ENCODE results near the gene ACP7. TPM values are rescaled to one million over a fixed set of nuclear protein-coding genes. Genes with fewer than 3 reads are reported as not detected.
A peak's percentile ranks its signal among the peaks of the same experiment; 100 is the strongest.

ACP7 gene
- total and polyA plus RNA-seq, 9 of the 15 experiments (the other 6 are each of a cell fraction or from before 2014, with no cell fraction given), result not detected

DNA sequence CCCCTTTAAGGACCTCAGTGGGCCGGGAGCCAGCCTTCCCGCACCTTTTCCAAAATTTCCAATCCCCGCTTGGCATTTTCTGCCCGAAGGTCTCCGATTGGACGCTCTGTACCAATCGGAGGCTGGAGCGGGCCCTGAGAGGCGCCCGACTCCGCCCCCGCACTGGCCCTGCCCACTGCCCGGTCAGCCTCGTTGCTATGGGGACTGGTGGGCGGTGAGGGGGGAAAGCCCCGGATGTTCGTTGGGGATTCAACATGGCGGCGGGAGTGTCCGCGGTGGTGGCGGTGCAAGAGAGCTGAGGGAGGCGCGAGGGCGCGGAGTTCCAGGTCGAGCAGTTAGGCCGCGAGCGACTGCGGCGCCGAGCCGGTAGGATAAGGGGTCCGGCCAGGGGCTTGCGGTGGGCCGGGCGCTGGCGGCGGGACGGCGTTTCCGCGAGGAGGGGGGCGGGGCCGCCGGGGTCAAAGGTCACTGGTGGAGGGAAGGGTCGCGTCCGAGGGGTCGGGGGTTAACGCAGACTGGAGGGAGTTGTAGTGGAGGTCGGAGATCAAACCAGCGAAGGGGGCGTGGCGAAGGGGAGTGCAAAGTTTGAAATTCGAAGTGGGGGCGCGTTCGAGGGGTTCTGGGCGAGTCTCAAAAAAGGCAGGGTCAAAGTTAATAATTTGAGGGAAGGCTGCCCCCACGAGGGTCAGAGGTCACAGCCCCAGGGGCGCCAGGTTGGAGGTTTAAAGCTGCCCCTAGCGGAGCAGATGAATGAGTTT lies 41.6 kb downstream of the ACP7 start, which contains the start of gene PAK4 (continued):
- TF ChIP-seq TEAD1 (CRISPR knock-in tag; IDR thresholded peaks at IDR 0.05) (peak; percentile 77 to 80; a peak in 2 of 4 replicates), NR2C1 (IDR thresholded peaks at IDR 0.05) (peak; percentile 99), NR2C1 (tag; IDR thresholded peaks at IDR 0.05) (peak; percentile 98), TAF1 (IDR thresholded peaks at IDR 0.05; ENCODE audit: control insufficient read depth, extremely low read depth, insufficient read depth, low read length, severe bottlenecking) (peak; percentile 92), SRF (CRISPR knock-in tag; IDR thresholded peaks at IDR 0.05) (peak in 1 of 2 experiments; percentile 84; a peak in 2 of 4 replicates), MXI1 (IDR thresholded peaks at IDR 0.05; ENCODE audit: low read depth, low read length) (peak; percentile 94), SIN3A (IDR thresholded peaks at IDR 0.05; ENCODE audit: borderline replicate concordance in 2 of 2, control insufficient read depth in 1 of 2, low read depth in 2 of 2, low read length in 2 of 2) (peak; percentile 73 to 79; a peak in 1 of 4 replicates), L3MBTL2 (IDR thresholded peaks at IDR 0.05) (peak; percentile 62), HDAC1 (IDR thresholded peaks at IDR 0.05) (peak; percentile 42 to 97; a peak in 3 of 4 replicates), ELF1 (tag; IDR thresholded peaks at IDR 0.05) (peak; percentile 55; the same call in 1 of the 2 replicates), DIDO1 (tag; IDR thresholded peaks at IDR 0.05; ENCODE audit: low read depth) (peak; percentile 78), LCOR (CRISPR knock-in tag; IDR thresholded peaks at IDR 0.05) (peak; percentile 72; the same call in 1 of the 2 replicates), SMARCA5 (IDR thresholded peaks at IDR 0.05) (0 out of 2 replicates have a peak, but pooled peaks have one; percentile 20), PHF8 (IDR thresholded peaks at IDR 0.05; ENCODE audit: borderline replicate concordance, low read length) (peak; percentile 88; the same call in 1 of the 2 replicates), ZBTB7A (IDR thresholded peaks at IDR 0.05; ENCODE audit: borderline replicate concordance, control insufficient read depth, low read depth, low read length) (peak; percentile 95; the same call in 1 of the 2 replicates), SRSF7 (optimal IDR thresholded peaks at IDR 0.05; ENCODE audit: low read depth, low read length) (no peak), FOXM1 (IDR thresholded peaks at IDR 0.05; ENCODE audit: low read depth) (peak; percentile 98), FOXM1 (CRISPR knock-in tag; IDR thresholded peaks at IDR 0.05; ENCODE audit: low read depth) (peak; percentile 44; the same call in 1 of the 2 replicates), RB1 (IDR thresholded peaks at IDR 0.05; ENCODE audit: low read depth) (peak; percentile 94)
- TF ChIP-seq, protein P1, sequence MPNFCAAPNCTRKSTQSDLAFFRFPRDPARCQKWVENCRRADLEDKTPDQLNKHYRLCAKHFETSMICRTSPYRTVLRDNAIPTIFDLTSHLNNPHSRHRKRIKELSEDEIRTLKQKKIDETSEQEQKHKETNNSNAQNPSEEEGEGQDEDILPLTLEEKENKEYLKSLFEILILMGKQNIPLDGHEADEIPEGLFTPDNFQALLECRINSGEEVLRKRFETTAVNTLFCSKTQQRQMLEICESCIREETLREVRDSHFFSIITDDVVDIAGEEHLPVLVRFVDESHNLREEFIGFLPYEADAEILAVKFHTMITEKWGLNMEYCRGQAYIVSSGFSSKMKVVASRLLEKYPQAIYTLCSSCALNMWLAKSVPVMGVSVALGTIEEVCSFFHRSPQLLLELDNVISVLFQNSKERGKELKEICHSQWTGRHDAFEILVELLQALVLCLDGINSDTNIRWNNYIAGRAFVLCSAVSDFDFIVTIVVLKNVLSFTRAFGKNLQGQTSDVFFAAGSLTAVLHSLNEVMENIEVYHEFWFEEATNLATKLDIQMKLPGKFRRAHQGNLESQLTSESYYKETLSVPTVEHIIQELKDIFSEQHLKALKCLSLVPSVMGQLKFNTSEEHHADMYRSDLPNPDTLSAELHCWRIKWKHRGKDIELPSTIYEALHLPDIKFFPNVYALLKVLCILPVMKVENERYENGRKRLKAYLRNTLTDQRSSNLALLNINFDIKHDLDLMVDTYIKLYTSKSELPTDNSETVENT (CRISPR knock-in tag; IDR thresholded peaks at IDR 0.05), result 0 out of 2 replicates have a peak, but pooled peaks have one; percentile 24
- TF ChIP-seq, protein P2, sequence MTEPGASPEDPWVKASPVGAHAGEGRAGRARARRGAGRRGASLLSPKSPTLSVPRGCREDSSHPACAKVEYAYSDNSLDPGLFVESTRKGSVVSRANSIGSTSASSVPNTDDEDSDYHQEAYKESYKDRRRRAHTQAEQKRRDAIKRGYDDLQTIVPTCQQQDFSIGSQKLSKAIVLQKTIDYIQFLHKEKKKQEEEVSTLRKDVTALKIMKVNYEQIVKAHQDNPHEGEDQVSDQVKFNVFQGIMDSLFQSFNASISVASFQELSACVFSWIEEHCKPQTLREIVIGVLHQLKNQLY (CRISPR knock-in tag; conservative IDR thresholded peaks at IDR 0.05), result 0 out of 4 replicates have a peak, but pooled peaks of 1 of the 2 experiments have one; percentile 40
- TF ChIP-seq, protein P3, sequence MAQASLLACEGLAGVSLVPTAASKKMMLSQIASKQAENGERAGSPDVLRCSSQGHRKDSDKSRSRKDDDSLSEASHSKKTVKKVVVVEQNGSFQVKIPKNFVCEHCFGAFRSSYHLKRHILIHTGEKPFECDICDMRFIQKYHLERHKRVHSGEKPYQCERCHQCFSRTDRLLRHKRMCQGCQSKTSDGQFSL (CRISPR knock-in tag; IDR thresholded peaks at IDR 0.05), result 0 out of 2 replicates have a peak, but pooled peaks have one; percentile 18
- TF ChIP-seq, protein P3 (tag; IDR thresholded peaks at IDR 0.05), result no peak

Measured in K562 (cell line).